Hepatocyte (in vitro differentiated cells): ENCODE results near the gene MAD1L1.

ENCODE experiments used
- CTCF ChIP-seq: fragments of 200-600 bp; sonication (generic); IDR thresholded peaks from 2 replicates; pipeline ENCODE4 v1.5.1; 2016; ENCODE audit warnings: antibody characterized with exemption, mild to moderate bottlenecking; ENCODE audit not compliant: poor library complexity
- EZH2 ChIP-seq: fragments of 200-600 bp; sonication (generic); IDR thresholded peaks from 2 replicates; pipeline ENCODE4 v1.6.1; 2016; ENCODE audit warnings: antibody characterized with exemption, mild to moderate bottlenecking, borderline replicate concordance
- EZH2phosphoT487 ChIP-seq: fragments of 200-600 bp; sonication (generic); IDR thresholded peaks from one replicate; pipeline ENCODE4 v1.6.1; 2018; ENCODE audit warnings: antibody characterized with exemption, mild to moderate bottlenecking, low read depth, moderate library complexity; ENCODE audit not compliant: unreplicated experiment, severe bottlenecking

GRCh38 chr7:1934756-1935155, 298.0 kb downstream of the MAD1L1 start:
- TF ChIP-seq CTCF: no peak
- no peak for TF ChIP-seq EZH2
- no peak for TF ChIP-seq EZH2phosphoT487
